Measurements from ENCODE around the gene GRIK4. TPM values are rescaled to one million over a fixed set of nuclear protein-coding genes. Genes with fewer than 3 reads are reported as not detected.

GRIK4 gene
- total RNA-seq, 1 experiment from 2014 or later = 3.3 TPM

DNA sequence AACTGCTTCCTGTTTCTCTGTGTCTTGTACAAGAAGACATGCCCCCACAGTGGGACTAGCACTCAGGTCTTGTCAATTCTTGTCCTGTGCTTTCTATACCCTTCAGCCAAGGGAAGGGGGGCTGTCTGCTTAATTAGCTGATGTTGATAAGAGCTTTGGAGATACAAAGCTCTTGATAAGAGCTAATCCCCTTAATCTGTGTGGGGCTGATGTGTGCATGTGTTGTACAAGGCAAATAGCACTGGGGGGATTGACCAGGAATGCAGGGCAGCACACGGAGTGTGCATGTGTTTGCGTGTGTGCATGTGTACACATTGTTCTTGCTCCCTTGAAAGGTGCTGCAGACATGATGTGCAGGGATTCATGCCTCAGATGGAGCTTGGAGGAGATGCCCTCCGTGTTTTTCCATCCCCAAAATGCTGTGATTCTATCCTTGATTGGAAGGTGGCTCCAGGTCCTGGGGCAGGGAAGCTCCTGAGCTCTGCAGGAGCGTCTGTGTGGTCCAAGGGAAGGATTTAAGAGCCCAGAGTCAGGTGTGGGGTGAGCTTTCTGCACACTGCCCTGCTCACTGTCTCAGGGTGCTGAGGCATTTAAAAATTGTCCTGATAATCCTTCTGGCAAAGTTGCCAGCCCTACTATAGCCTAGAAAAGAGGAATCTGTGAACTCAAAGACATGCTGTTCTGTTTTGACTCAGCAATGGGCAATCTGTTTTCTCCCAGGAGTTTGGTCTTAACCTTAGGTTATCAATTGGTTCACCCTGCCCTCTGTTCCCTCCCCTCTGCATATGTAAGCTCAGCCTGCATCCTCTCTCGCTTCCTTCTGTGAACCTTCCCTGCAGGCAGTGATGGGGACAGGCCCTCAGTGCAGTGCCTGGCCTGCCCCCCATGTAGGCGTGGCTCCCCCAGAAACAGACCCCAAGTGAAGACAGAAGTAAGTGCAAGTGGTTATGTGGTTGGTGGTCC, 102.0 kb downstream of the GRIK4 start:
- DNase-seq (ENCODE audit: low spot score) = no peak
- Mint-ChIP-seq H3K4me1 (peaks cover 36% of the 10 kb centered on the region), H3K9me3 (peaks cover 18% of the 10 kb centered on the region), H3K36me3 (peaks cover 17% of the 10 kb centered on the region), H3K4me3 (no peak overlapping the region), H3K27me3 (ENCODE audit: low read depth) (peaks cover 5% of the 10 kb centered on the region), H3K27ac (no peak overlapping the region)
- ChIA-PET POLR2A (no interaction called here), CTCF (interaction anchor here (0.6 to 1.6 kb wide), 4 partner anchors 9 to 102 kb away, joined by 3 to 5 read pairs (median 4); partner anchors contain the start of gene GRIK4)
- TF ChIP-seq AFF4 (CRISPR knock-in tag; IDR thresholded peaks at IDR 0.05; ENCODE audit: borderline replicate concordance) (no peak), E2F1 (CRISPR knock-in tag; IDR thresholded peaks at IDR 0.05) (no peak), ETV6 (CRISPR knock-in tag; IDR thresholded peaks at IDR 0.05) (no peak), OVOL2 (CRISPR knock-in tag; IDR thresholded peaks at IDR 0.05; ENCODE audit: borderline replicate concordance) (no peak), USF1 (CRISPR knock-in tag; IDR thresholded peaks at IDR 0.05) (no peak)
- no peak for ATAC-seq

GRCh38 chr11:120615391-120615790, 103.8 kb downstream of the GRIK4 start:
- POLR2A ChIA-PET = no interaction called here
- H3K36me3 Mint-ChIP-seq = peaks cover 28% of the 10 kb centered on the region
- H3K4me1 Mint-ChIP-seq = peaks cover 18% of the 10 kb centered on the region
- H3K9me3 Mint-ChIP-seq = peaks cover 35% of the 10 kb centered on the region
- H3K27me3 Mint-ChIP-seq (ENCODE audit: low read depth) = peaks cover 6% of the 10 kb centered on the region
- H3K27ac Mint-ChIP-seq = no peak overlapping the region
- no peak for ATAC-seq
- DNase-seq (ENCODE audit: low spot score) = no peak
- no peak overlapping the region for H3K4me3 Mint-ChIP-seq
- CTCF ChIA-PET = interaction anchor here (1.4 to 2.0 kb wide), 2 partner anchors 19 to 70 kb away, joined by 4 to 8 read pairs; no protein-coding TSS in a partner anchor
- TF ChIP-seq ATF6 (CRISPR knock-in tag; IDR thresholded peaks at IDR 0.05) (no peak), ZNF396 (CRISPR knock-in tag; IDR thresholded peaks at IDR 0.05; ENCODE audit: borderline replicate concordance) (no peak), NR3C1 (CRISPR knock-in tag; conservative IDR thresholded peaks at IDR 0.05; ENCODE audit: low read depth) (no peak), ZNF219 (CRISPR knock-in tag; IDR thresholded peaks at IDR 0.05; ENCODE audit: borderline replicate concordance) (no peak), KAT7 (CRISPR knock-in tag; IDR thresholded peaks at IDR 0.05; ENCODE audit: borderline replicate concordance) (no peak), USF1 (CRISPR knock-in tag; IDR thresholded peaks at IDR 0.05) (no peak), RELA (CRISPR knock-in tag; IDR thresholded peaks at IDR 0.05; ENCODE audit: borderline replicate concordance) (no peak), ZBTB43 (CRISPR knock-in tag; IDR thresholded peaks at IDR 0.05) (no peak), TEAD1 (CRISPR knock-in tag; IDR thresholded peaks at IDR 0.05) (no peak), TCF7 (CRISPR knock-in tag; IDR thresholded peaks at IDR 0.05; ENCODE audit: low read depth) (no peak), MYBL2 (CRISPR knock-in tag; IDR thresholded peaks at IDR 0.05) (no peak), ZNF121 (CRISPR knock-in tag; IDR thresholded peaks at IDR 0.05) (no peak), NFATC4 (CRISPR knock-in tag; IDR thresholded peaks at IDR 0.05) (no peak), RORB (CRISPR knock-in tag; IDR thresholded peaks at IDR 0.05) (no peak), SOX15 (CRISPR knock-in tag; IDR thresholded peaks at IDR 0.05) (no peak), FOXJ3 (CRISPR knock-in tag; IDR thresholded peaks at IDR 0.05; ENCODE audit: borderline replicate concordance) (no peak), MXD4 (CRISPR knock-in tag; IDR thresholded peaks at IDR 0.05; ENCODE audit: borderline replicate concordance) (no peak)
- TF ChIP-seq, protein P1, sequence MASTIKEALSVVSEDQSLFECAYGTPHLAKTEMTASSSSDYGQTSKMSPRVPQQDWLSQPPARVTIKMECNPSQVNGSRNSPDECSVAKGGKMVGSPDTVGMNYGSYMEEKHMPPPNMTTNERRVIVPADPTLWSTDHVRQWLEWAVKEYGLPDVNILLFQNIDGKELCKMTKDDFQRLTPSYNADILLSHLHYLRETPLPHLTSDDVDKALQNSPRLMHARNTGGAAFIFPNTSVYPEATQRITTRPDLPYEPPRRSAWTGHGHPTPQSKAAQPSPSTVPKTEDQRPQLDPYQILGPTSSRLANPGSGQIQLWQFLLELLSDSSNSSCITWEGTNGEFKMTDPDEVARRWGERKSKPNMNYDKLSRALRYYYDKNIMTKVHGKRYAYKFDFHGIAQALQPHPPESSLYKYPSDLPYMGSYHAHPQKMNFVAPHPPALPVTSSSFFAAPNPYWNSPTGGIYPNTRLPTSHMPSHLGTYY (CRISPR knock-in tag; IDR thresholded peaks at IDR 0.05) = no peak

Data from WTC11 (cell line).